ENCODE measurements around the gene APH1B.
"Not testable (repeated sequence)": the region's sequence is repeated elsewhere in the genome, so short reads cannot be mapped to it uniquely, and the experiment has no call there.

APH1B gene

GRCh38 chr15:63295341-63295740 is 17.9 kb downstream of the APH1B start:
- no peak for FAIRE-seq
- no peak for DNase-seq (ENCODE audit: low spot score)

DNA sequence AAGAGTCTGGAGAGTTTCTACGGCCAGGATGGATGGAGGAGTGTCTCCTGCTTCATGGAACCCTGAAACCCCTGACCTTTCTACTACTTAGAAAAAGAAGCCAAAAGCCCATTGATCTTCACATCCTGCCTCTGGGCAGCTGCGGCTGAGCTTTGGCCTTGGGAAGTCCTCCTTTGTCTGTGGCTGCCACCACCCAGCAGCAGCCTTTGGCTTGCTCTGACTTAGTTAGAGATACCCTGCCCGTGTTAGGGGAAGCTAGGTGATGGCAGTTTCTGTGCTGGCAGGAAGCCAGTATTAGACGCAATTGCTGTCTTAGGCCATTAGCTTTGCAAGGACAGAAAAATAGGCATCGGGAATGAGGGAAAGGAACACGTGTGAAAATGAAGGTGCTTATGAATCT is 18.8 kb downstream of the APH1B start:
- FAIRE-seq (no peak), DNase-seq (ENCODE audit: low spot score) (no peak)

DNA sequence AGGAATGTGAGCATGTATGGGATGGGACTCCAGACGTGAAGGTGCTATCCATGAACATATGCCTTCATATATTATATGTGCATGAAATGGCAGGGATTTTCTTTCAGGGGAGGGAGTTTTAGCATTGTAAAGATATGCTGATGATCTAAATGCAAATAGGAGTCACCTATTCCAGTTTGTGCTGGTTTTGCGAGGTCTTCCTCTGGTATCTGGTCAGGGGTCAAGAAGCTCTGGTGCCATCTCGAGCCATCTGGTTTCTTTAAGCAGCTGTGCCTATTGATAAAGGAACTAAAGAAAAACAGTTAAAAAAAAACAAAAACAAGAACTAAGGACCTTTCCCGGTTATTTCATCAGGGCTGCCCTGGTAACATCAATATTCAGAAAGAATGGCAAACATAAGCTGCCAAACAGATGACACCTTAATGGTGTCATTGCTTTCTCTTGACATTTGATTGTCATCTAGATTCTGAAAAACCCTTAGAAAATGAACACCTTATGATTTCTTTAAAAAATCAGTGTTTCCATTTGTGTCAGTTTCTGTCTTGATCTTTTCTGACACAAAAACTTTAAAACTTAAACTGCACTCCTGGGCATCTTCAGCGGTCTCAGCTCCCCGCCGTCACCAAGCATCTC is 22.7 kb downstream of the APH1B start:
- DNase-seq (ENCODE audit: low spot score) (no peak), FAIRE-seq (no peak)

GRCh38 chr15:63301088-63301487 is 23.7 kb downstream of the APH1B start:
- FAIRE-seq (no peak), DNase-seq (ENCODE audit: low spot score) (no peak)

DNA sequence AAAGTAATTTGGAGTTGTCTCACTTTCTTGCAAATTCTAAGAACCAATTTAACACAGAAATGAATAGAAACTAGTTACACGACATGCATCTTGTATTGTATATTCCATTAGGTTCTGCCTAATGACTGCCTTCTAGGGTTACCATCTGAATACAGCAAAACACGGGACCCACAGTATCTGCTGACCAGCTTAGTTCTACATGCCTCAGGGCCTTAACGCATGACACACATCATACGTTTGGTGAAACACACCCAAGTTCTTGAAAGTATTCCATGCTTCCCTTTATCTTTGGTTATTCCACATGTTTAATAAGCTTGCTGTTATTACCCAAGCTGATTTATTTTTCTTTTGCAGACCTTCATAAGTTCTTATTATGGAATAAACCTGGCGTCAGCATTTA is 27.9 kb downstream of the APH1B start:
- no peak for DNase-seq (ENCODE audit: low spot score)
- no peak for FAIRE-seq

GRCh38 chr15:63306492-63307073 is 29.2 kb downstream of the APH1B start:
- no peak for DNase-seq (ENCODE audit: low spot score)
- no peak for FAIRE-seq

DNA sequence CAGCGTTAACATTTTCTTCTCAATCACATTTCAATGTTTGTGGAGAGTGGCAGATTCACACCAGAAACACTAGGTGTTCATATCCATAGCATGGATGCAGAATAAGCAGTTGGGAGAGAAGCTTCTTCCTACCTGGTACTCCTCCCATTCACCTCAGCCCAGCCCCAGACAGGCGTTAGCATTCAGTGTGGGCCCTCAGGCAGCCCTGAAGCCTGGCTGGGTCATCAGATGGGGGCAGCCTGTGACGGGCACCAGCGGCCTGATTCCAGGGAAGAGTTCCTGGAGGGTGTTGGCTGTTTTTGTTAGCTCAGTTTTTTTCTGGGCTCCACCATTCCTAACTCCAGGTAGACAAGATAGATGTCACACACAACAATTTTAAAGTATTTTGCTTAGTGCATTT is 31.1 kb downstream of the APH1B start:
- FAIRE-seq, result no peak

GRCh38 chr15:63308947-63309346 is 31.5 kb downstream of the APH1B start:
- peak; percentile 52 for FAIRE-seq
- DNase-seq (ENCODE audit: low spot score), result no peak

More for the DNA sequence above, 31.1 kb downstream of the APH1B start:
- DNase-seq (ENCODE audit: low spot score), result no peak

DNA sequence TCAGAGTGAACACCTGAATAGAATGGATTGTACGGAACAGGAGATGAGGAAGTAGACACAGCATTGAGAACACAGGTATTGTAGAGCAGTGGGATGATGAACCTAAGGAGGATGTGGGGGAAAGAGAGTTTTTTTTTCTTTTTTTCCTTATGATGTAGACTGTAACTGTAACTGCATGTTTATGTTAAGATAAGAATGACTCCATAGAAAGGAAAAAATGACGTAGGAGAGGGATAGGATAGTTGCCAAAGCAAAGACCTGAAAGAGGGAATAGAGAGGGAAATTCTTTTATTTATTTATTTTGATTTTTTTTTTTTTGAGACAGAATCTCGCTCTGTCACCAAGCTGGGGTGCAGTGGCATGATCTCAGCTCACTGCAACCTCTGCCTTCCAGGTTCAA is 33.2 kb downstream of the APH1B start:
- FAIRE-seq (no peak), DNase-seq (ENCODE audit: low spot score) (no peak)

DNA sequence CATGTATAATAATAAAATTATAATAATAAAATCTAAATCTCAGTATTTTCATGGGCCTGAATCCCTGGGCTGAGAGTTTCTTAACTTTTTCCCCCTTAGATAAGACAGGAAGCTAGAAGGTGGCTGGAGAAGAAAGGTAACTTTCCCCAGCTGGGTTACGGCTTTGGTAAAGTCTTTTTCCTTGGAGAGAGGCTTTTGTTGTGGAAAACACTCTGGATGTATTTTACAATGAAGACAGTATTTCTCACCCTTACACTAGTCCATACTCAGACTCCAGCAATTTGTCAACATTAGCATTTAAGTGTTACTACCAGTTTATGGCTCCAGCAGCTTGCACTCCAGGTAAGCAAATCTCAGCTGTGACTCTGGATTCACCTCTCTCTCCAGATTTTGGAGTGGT is 34.9 kb downstream of the APH1B start:
- no peak for DNase-seq (ENCODE audit: low spot score)

GRCh38 chr15:63313825-63314224 is 36.4 kb downstream of the APH1B start:
- no peak for FAIRE-seq
- no peak for DNase-seq (ENCODE audit: low spot score)

More for the DNA sequence above, 34.9 kb downstream of the APH1B start:
- no peak for FAIRE-seq

- FAIRE-seq (no peak), DNase-seq (ENCODE audit: low spot score) (no peak)
Observed at GRCh38 chr15:63314409-63314808, 37.0 kb downstream of the APH1B start.

DNA sequence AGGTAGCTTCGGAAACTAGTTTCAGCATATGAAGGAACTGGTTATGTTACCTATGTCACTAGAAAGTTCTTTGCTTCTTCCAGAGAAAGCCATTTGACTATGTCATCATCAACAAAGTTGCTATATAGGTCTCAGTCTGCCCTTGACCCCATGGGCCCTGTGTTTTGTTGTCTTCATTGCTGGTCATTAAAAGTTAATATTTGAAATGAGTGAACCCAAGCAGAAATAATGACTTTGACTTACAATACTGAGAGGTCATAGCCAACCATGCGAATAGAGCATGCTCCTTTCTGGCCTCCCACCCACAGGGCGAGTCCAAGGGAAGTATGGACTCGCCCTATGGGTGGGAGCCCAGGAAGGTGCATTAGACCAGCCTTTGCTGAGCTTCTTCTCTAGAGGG is 40.9 kb downstream of the APH1B start:
- FAIRE-seq, result no peak
- DNase-seq (ENCODE audit: low spot score), result no peak

- FAIRE-seq, result no peak
Observed at GRCh38 chr15:63319065-63319464, 41.7 kb downstream of the APH1B start.

DNA sequence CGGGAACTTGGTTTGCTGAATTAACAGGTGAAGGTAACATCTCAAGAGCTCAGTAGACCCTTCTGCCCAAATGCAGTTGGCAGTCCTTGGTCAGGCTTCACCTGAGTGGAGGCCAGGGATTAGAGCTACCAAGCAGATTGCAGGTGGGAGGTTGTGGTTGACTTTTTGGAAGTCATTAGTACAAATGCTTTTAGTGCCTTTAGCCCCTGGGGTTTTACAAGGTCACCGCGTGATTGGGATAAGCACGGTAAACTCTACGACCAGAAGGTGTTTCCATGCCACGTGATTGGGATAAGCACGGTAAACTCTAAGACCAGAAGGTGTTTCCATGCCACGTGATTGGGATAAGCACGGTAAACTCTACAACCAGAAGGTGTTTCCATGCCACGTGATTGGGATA is 43.0 kb downstream of the APH1B start:
- DNase-seq (ENCODE audit: low spot score); FAIRE-seq: not testable (repeated sequence)

More at GRCh38 chr15:63319065-63319464, 41.7 kb downstream of the APH1B start:
- no peak for DNase-seq (ENCODE audit: low spot score)

DNA sequence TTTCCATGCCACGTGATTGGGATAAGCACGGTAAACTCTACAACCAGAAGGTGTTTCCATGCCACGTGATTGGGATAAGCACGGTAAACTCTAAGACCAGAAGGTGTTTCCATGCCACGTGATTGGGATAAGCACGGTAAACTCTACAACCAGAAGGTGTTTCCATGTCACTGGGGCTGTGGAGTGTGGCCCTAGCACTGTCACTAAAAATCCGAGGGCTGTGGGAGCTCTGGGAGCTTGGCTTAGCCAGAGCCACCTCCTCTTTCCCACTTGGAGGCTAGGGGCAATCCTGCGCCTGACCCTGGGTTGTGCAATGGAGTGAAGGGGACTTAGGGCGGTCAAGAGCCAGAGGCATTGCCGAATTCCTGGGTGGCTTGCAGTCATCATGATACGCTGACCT is 43.6 kb downstream of the APH1B start:
- not testable (repeated sequence) for DNase-seq (ENCODE audit: low spot score); FAIRE-seq

DNA sequence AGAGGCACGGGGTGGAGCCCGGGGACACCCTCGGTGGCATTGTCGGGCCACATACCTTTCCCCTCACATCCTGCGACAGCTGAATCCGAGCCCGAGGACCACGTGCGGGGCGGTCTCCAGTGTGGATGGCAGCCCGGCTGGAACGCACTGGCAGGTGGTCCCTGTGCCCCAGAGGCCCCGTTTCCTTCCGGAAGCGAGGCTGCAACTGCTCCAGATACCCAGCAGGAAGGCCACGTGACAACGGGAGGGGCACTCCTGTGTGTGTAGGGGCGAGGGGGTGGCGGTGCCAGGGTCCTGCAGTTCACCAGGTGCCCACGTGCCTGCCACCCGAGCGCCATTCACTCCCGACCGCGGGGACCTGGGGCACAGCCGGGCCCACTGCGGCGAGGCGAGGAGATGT is 44.1 kb downstream of the APH1B start:
- FAIRE-seq (no peak), DNase-seq (ENCODE audit: low spot score) (no peak)

DNA sequence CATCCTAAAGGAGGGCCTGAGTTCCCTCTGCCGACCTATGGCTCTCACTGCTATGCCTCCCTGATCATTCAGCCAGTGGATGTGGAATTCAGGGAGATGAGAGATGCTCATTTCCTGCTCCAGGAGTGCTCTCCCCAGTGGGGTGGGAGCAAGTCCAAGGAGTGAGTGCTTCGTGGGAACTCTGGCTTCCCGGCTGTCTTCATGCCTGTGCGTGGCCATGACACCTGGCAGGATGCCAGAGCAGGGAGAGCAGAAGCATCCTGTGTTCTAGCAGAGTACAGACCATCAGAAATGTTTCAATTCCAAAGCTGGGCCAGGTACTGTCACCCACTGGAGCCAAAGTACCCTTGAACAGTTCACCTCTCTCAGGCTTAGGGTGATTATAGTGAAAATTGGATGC is 45.1 kb downstream of the APH1B start:
- DNase-seq (ENCODE audit: low spot score) (no peak), FAIRE-seq (peak; percentile 30)

DNA sequence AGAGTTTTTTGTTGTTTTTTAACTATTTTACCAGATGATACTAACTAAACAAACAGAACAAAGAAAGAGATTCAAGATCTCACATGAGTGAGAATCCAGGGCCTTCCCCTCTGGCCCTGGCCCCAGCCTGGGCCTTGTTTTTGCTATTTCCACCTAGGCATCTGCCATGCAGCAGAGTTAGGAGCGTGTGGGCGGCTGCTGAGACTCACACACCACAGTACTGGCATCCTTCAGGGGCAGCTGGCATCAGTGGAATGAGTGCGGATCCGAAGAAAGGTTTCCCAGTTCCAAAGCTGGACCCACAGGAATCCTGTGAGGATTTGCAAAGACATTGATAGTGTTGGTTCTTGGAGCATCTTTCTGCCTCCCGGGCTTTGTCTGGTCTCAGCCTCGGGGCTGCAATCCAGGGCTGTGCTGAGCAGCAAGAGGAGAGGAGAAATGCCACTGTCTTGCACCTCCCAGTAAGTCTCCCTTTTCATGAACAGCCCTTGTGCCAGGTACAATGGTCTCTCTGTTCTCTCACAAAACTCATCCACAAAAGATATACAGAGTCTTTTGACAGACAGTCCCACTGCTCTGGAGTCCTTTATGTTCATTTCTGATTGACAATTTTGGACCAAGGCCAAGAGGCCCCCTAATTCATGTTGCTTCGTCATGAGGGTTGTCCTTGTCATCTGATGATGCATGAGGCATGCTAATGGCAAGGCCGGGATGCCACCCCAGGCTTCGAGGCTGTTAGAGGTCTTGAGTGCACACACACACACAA is 46.6 kb downstream of the APH1B start:
- DNase-seq (ENCODE audit: low spot score), result no peak
- no peak for FAIRE-seq

- FAIRE-seq (no peak), DNase-seq (ENCODE audit: low spot score) (no peak)
Observed at GRCh38 chr15:63324770-63325169, 47.4 kb downstream of the APH1B start.

DNA sequence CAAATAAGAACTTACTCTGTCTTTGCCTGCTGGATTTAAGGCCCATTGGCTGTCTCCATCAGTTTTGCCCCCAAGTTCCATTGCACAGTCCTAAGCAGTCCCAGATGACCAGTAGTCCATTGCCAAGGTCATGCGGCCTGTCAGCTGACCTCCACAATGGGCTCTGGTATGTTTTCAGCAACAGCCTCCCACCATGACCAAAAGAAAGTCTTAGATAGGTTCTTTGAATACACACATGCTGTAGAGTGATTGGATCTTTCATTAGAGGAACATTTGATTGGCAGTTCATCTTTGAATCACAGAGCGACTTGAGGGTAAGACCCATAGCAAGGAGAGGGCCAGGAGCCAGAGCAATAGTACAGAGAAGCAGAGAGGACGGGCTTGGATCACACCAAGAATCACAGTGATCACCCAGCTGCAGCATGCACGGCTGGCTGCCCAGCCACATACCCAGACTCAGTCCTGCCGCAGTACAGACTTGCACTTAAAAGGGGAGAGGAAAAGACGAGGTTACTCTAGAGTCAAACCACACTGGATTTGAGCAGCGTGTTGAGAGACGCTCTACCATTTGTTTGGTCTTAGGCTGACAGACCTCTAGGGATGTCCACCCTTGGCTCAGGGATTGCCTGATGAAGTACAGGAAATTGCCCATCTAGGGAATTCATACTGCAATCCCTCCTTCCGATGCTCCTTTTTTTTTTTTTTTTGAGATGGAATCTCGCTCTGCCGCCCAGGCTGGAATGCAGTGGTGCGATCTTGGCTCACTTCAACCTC is 50.4 kb downstream of the APH1B start:
- no peak for FAIRE-seq
- no peak for DNase-seq (ENCODE audit: low spot score)
